ENCODE results near the gene KCNH5. TPM values are rescaled to one million over a fixed set of nuclear protein-coding genes. Genes with fewer than 3 reads are reported as not detected.

The KCNH5 gene
- polyA plus RNA-seq, 1 of the 3 experiments (the other 2 are of a cell fraction) = not detected

DNA sequence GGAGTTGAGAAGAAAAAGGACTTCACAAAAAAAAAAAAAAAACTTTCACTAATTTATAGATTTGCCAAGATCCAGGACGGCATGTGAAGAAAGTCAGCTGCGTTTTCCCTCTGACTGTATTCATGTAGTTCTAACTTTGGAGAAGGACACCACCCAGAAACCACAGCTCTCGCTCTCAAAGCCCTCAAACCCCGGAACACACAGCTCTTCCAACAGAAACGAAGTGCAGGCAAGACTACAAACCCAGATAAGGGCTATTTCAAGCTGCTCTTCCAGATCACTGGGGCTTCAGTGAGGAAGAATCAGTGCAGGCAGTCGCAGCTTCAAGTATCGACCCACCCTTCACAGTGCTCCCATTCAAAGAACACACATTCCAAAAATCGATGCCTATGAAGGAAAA, 13.2 kb downstream of the KCNH5 start:
- Histone ChIP-seq H3K36me3 (replicated peaks in 1 of 2; ENCODE audit: control insufficient read depth in 1 of 2, insufficient read depth in 2 of 2, low read length in 1 of 2) (no peaks in the 10 kb centered on the region), H3K4me1 (ENCODE audit: control insufficient read depth in 1 of 2, insufficient read depth in 2 of 2, low read depth in 1 of 2, low read length in 1 of 2) (no peaks in the 10 kb centered on the region), H3K27me3 (ENCODE audit: insufficient read depth) (no peaks in the 10 kb centered on the region), H3K27ac (ENCODE audit: low read depth in 2 of 2, low read length in 1 of 2) (no peak overlapping the region), H3K9me2 (no peaks in the 10 kb centered on the region), H2AFZ (ENCODE audit: low read depth) (no peak overlapping the region), H3K4me2 (no peak overlapping the region), H3K9me3 (no peaks in the 10 kb centered on the region), H3K4me3 (ENCODE audit: low read depth in 2 of 2, low read length in 1 of 2) (no peak overlapping the region), H3K9ac (no peak overlapping the region), H3K79me2 (ENCODE audit: insufficient read depth) (no peaks in the 10 kb centered on the region), H4K20me1 (ENCODE audit: insufficient read depth) (no peaks in the 10 kb centered on the region), H3F3A (replicated peaks; ENCODE audit: insufficient read depth) (no peaks in the 10 kb centered on the region)
- DNase-seq = no peak
- ChIA-PET CTCF (interaction anchor here (1.0 to 2.0 kb wide), 3 partner anchors 8 to 853 kb away, joined by 3 to 9 read pairs (median 3); no protein-coding TSS in a partner anchor), POLR2A (no interaction called here)
- TF ChIP-seq TEAD4 (IDR thresholded peaks at IDR 0.05; ENCODE audit: borderline replicate concordance, insufficient read depth) = no peak
- no peak for TF ChIP-seq TCF12 (IDR thresholded peaks at IDR 0.05)
- TF ChIP-seq, protein P1, sequence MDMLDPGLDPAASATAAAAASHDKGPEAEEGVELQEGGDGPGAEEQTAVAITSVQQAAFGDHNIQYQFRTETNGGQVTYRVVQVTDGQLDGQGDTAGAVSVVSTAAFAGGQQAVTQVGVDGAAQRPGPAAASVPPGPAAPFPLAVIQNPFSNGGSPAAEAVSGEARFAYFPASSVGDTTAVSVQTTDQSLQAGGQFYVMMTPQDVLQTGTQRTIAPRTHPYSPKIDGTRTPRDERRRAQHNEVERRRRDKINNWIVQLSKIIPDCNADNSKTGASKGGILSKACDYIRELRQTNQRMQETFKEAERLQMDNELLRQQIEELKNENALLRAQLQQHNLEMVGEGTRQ (IDR thresholded peaks at IDR 0.05; ENCODE audit: borderline replicate concordance, low read depth, low read length) = no peak
- no peak for TF ChIP-seq RFX5 (IDR thresholded peaks at IDR 0.05; ENCODE audit: low read length)
- TF ChIP-seq, protein P2, sequence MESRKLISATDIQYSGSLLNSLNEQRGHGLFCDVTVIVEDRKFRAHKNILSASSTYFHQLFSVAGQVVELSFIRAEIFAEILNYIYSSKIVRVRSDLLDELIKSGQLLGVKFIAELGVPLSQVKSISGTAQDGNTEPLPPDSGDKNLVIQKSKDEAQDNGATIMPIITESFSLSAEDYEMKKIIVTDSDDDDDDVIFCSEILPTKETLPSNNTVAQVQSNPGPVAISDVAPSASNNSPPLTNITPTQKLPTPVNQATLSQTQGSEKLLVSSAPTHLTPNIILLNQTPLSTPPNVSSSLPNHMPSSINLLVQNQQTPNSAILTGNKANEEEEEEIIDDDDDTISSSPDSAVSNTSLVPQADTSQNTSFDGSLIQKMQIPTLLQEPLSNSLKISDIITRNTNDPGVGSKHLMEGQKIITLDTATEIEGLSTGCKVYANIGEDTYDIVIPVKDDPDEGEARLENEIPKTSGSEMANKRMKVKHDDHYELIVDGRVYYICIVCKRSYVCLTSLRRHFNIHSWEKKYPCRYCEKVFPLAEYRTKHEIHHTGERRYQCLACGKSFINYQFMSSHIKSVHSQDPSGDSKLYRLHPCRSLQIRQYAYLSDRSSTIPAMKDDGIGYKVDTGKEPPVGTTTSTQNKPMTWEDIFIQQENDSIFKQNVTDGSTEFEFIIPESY (IDR thresholded peaks at IDR 0.05; ENCODE audit: borderline replicate concordance, low read depth) = no peak
- TF ChIP-seq, protein P3, sequence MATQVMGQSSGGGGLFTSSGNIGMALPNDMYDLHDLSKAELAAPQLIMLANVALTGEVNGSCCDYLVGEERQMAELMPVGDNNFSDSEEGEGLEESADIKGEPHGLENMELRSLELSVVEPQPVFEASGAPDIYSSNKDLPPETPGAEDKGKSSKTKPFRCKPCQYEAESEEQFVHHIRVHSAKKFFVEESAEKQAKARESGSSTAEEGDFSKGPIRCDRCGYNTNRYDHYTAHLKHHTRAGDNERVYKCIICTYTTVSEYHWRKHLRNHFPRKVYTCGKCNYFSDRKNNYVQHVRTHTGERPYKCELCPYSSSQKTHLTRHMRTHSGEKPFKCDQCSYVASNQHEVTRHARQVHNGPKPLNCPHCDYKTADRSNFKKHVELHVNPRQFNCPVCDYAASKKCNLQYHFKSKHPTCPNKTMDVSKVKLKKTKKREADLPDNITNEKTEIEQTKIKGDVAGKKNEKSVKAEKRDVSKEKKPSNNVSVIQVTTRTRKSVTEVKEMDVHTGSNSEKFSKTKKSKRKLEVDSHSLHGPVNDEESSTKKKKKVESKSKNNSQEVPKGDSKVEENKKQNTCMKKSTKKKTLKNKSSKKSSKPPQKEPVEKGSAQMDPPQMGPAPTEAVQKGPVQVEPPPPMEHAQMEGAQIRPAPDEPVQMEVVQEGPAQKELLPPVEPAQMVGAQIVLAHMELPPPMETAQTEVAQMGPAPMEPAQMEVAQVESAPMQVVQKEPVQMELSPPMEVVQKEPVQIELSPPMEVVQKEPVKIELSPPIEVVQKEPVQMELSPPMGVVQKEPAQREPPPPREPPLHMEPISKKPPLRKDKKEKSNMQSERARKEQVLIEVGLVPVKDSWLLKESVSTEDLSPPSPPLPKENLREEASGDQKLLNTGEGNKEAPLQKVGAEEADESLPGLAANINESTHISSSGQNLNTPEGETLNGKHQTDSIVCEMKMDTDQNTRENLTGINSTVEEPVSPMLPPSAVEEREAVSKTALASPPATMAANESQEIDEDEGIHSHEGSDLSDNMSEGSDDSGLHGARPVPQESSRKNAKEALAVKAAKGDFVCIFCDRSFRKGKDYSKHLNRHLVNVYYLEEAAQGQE (IDR thresholded peaks at IDR 0.05; ENCODE audit: low read depth, low read length) = no peak
- TF ChIP-seq, protein P4, sequence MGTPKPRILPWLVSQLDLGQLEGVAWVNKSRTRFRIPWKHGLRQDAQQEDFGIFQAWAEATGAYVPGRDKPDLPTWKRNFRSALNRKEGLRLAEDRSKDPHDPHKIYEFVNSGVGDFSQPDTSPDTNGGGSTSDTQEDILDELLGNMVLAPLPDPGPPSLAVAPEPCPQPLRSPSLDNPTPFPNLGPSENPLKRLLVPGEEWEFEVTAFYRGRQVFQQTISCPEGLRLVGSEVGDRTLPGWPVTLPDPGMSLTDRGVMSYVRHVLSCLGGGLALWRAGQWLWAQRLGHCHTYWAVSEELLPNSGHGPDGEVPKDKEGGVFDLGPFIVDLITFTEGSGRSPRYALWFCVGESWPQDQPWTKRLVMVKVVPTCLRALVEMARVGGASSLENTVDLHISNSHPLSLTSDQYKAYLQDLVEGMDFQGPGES (IDR thresholded peaks at IDR 0.05; ENCODE audit: low read depth, low read length) = no peak
- no peak for TF ChIP-seq CHD2 (IDR thresholded peaks at IDR 0.05; ENCODE audit: low read length, partially characterized antibody)
- TF ChIP-seq EZH2phosphoT487 (IDR thresholded peaks at IDR 0.05; ENCODE audit: borderline replicate concordance, low read depth) = no peak
- TF ChIP-seq EP300 (IDR thresholded peaks at IDR 0.05; ENCODE audit: borderline replicate concordance in 1 of 2, low read depth in 1 of 2, low read length in 1 of 2) = no peak
- no peak for TF ChIP-seq MEF2A (IDR thresholded peaks at IDR 0.05; ENCODE audit: borderline replicate concordance, low read depth)
- TF ChIP-seq TAF1 (IDR thresholded peaks at IDR 0.05; ENCODE audit: borderline replicate concordance, low read depth, low read length) = no peak
- no peak for TF ChIP-seq ELF1 (IDR thresholded peaks at IDR 0.05)
- TF ChIP-seq MXI1 (IDR thresholded peaks at IDR 0.05; ENCODE audit: low read depth, low read length) = no peak
- TF ChIP-seq SIN3A (IDR thresholded peaks at IDR 0.05; ENCODE audit: borderline replicate concordance, low read depth, low read length) = no peak
- TF ChIP-seq, protein P5, sequence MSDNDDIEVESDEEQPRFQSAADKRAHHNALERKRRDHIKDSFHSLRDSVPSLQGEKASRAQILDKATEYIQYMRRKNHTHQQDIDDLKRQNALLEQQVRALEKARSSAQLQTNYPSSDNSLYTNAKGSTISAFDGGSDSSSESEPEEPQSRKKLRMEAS (IDR thresholded peaks at IDR 0.05; ENCODE audit: low read depth) = no peak
- no peak for TF ChIP-seq NRF1 (IDR thresholded peaks at IDR 0.05; ENCODE audit: low read depth, low read length)
- TF ChIP-seq, protein P6, sequence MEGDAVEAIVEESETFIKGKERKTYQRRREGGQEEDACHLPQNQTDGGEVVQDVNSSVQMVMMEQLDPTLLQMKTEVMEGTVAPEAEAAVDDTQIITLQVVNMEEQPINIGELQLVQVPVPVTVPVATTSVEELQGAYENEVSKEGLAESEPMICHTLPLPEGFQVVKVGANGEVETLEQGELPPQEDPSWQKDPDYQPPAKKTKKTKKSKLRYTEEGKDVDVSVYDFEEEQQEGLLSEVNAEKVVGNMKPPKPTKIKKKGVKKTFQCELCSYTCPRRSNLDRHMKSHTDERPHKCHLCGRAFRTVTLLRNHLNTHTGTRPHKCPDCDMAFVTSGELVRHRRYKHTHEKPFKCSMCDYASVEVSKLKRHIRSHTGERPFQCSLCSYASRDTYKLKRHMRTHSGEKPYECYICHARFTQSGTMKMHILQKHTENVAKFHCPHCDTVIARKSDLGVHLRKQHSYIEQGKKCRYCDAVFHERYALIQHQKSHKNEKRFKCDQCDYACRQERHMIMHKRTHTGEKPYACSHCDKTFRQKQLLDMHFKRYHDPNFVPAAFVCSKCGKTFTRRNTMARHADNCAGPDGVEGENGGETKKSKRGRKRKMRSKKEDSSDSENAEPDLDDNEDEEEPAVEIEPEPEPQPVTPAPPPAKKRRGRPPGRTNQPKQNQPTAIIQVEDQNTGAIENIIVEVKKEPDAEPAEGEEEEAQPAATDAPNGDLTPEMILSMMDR (IDR thresholded peaks at IDR 0.05) = no peak
- TF ChIP-seq, protein P7, sequence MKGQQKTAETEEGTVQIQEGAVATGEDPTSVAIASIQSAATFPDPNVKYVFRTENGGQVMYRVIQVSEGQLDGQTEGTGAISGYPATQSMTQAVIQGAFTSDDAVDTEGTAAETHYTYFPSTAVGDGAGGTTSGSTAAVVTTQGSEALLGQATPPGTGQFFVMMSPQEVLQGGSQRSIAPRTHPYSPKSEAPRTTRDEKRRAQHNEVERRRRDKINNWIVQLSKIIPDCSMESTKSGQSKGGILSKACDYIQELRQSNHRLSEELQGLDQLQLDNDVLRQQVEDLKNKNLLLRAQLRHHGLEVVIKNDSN (IDR thresholded peaks at IDR 0.05; ENCODE audit: borderline replicate concordance, low read depth) = no peak
- 43% methylated on average over 8 of the region's 8 CpGs for WGBS (ENCODE audit: low lambda C conversion rate)

Measured in SK-N-SH (cell line).